AG08395 (cell line): ENCODE data around the gene NR2C2.

Experiments used
- DNase-seq: peaks from one replicate; pipeline ENCODE4 v3.0.0; 2012; ENCODE audit warnings: mixed read lengths, low spot score

The NR2C2 gene

DNA sequence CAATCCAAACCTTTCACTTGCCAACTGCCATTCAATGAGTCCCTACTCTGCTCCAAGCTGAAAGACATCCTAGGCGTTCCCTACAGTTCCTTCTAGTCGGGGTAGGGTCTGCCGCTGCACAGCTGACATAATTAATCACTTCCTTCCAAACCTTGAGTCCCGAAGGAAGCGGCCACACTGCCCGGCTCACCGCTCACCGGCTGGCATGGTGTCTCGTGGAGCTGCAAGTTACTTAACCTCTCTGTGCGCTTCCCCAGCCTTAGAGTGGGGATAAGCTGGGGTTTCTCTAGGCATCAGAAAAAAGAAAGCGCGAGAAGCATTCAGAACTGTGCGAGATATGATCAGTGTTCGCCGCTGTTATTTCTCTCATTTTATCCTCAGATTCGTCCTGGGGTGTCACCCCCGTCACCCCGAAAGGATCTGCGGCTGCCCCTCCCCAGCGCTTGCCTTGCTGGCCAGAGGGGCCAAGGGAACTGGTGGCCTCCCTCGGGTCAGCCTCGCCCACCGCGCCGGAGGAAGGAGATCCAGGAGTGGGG, 117.0 kb downstream of the NR2C2 start:
- peak; percentile 45 for DNase-seq

DNA sequence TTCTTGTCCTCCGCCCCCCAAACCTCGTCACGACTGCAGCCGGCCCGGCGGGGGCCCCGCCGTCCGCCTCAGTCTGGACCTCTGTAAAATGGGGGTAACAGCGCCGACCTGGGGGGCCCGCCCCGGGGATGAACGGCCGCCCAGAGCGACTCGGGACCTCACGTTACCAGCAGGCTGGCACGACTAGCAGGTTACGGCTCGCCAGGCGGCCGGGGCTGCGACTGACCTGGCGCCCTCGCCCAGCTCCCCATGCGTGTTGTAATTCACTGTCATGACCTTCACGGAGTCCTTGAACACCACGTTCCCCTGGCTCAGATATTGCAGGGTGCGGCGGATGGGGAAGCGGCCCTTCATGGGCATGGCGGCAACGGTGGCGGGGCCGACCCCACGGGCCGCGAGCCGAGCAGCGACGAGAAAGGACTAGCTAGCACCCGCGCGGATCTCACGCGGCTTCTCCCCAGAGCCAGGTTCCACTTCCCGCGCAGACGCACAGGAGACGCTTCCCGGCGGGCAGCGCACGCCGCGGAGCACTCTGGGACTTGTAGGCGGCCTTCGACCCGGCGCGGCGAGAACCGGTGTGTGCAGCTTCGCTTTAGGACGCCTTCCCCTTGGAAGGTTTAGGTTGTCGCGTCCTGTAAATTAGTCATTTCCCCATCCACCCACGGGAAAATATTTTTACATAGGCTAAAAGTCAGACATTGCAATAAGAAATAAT, 117.6 kb downstream of the NR2C2 start, which contains the start of gene MRPS25:
Gene MRPS25 (minus strand): TSS at position 481 of the 715 bp plus-strand sequence. CDS start 121 bp downstream, at position 360.
- peak; percentile 98 for DNase-seq

DNA sequence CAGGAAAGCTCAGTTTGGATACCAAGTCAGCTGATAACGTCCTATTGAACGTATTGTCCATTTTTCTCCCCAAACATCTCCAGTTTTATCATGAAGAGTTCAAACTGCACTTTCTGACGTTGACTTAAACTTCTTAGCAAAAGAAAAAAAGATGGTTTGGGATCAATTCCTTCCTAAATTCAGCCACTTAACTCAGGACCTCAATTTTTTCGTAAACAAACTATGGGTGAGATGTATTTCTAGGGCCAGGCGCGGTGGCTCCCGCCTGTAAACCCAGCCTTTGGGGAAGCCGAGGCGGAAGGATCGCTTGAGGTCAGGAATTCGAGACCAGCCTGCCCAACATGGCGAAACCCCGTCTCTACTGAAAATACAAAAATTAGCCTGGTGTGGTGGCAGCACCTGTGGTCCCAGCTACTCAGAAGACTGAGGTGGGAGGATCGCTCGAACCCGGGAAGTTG, 118.2 kb downstream of the NR2C2 start:
- DNase-seq: no peak

DNA sequence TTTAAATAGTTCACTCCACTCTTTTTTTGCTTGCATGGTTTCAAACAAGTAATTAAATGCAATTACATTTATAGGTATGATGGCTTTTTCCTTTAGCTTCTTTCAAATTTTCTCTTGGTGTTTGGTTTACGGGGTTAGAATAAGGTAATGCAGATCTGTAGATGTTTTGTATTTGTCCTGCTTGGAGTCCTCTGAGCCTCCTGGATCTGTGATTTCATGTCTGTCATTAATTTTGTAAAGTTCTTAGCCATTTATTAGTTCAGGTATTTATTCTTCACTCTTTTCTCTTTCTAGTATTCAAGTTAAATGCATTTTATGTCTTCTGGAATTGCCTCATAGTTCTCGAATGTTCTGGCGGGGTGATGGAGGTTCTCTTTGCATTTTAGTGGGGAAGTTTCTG, 119.1 kb downstream of the NR2C2 start:
- DNase-seq: no peak

DNA sequence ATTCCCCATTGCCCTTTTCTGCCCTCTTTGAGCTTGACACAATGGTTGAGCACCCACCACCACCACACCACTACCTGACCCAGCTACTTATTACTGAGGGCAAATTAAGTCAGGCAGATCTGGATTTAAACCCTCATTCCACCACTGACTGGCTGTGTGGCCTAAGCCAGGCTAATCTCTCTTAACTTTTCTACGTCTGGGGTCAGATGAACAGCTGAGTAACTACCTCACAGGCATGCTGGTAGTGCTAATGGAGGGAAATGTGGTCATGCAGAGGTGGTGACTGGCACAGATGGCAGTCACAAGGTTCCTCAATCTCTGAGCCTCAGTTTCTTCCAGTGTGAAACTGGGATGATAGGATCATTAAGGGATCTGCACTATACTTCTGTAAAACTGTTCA, 122.1 kb downstream of the NR2C2 start:
- no peak for DNase-seq

DNA sequence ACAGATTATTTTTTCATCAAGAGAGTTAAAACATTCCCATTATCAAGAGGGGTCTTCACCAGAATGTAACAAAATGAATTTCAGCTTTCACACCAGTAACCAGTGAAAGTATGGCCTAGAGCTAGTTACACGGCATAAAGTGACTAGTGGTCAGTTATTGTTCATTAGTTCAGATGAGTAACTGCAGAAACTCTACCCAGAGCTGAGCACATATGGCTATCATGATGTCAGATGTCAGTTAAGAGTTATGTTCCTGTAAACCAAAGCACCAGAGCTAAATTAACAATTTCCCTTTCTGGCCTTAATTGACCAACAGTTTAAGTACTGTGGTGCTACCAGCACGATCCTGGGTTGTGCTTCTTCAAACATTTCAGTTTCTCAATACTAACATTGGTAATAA, 124.3 kb downstream of the NR2C2 start:
- DNase-seq: no peak

DNA sequence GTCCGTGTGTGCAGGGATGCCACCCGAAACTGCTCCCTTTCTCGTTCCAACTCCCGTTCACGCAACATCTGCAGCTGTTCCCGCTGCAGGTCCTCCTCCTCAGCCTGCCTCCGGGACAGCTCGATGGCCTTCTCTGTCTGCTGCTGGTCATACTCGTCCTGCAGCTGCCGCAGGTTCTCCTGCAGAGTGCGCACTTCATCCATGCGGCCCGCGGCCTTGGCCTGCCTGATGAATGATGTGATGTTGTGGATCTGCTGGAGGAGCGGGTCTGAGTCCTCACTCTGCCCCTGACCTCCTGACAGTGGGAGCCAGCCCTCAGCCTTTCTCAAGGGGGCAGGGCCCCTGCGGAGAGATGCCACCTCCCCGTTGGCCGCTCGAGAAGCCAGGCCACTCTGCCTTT, 127.1 kb downstream of the NR2C2 start:
- DNase-seq: no peak

DNA sequence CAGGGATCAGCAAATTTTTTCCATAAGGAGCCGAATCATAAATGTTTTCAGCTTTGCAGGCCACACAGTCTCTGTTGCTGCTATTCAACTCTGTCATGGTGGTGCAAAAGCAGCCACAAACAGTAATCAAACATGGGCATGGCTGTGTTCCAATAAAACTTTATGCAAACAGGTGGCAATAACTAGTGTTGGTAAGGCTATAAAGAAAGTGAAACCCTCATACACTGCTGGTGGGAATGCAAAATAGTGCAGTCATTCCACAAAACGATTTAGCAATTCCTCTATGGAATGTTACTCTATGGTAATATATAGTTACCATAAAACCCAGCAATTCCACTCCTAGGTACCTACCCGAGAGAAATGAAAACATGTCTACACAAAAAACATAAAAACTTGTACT, 131.7 kb downstream of the NR2C2 start:
- no peak for DNase-seq

DNA sequence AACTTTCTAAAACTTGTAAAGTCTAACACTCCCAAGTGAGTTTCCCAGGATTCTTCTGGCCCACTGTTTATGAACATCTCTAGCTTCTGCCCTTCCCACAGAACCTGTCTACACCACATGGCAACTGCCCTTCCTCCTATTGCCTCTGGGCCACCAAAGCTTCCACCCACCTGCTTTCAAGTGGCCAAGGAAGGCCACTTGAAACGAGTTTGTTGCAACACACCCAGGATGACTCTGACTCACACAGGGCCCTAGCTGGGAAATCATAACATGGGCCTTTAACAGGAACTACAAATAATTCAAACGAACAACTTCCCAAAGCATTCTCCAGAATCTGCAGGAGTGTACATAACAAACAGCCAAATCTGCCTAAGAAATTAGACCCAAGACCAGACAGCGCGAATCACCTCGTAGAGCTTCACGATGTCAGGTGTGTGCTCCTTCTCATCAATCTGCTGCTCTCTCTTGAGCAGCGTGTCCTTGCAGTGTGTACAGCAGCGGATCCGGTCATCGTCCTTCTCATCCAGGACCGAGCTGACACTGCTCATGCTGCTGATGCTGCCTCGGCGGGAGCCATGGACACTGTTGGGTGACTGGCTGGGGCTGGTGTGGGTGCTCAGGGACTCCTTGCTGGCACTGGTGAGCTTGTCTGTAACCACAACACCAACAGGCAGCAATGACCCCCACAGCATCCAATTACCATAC, 134.7 kb downstream of the NR2C2 start:
- DNase-seq: no peak

DNA sequence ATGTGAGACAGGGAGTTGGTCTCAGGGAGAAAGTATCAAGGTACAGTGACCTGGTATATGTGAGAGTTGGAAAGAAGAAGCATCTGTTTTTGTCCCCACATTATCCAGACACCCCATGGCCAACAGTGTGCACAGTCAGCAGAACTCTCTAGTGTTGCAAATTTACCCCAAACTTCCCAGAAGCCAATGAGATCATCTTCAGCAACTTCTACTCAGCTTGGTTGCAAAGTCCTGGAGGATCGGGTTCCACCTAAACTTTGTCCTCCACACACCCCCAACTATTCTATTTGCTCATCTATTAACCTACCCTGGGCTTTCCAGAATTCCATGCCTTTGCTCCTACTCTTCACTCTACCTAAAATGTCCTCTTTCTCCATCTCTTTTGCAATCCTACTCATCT, 135.9 kb downstream of the NR2C2 start:
- DNase-seq: no peak

DNA sequence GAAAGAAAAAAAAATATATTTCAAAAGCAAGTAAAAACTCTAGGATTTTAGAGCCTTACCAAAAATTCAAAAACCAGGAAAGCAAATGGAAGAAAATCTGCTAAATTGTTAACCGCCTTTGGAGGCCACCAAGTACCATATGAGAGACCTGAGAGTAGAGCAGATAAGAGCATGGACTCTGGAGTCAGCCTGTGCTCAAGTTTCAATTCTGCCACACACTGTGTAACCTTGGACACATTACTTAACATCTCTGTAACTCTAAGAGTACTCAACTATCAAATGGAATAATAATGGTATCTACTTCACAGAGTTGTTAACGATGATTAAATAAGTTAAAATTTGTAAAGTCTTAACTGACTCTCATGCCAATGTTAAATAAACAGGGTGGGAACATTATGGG, 138.9 kb downstream of the NR2C2 start:
- DNase-seq: no peak

DNA sequence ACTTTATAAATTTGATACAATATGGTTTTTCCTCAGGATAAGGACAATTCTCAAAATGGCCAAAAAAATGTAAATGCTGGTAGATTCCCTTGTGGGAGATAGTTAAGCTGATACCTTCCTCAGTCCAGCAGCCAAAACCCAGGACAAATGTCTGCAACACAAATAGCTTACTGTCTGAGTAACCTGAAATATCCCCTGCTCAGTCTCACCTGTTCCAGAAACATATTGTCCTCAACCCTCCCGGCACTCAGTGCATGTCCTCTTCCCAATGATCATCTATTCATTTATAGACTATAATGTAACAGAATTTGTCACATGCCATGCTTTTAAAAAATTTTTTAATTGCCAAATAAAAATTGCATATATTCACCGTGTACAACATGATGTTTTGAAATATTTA, 139.3 kb downstream of the NR2C2 start:
- DNase-seq: no peak

DNA sequence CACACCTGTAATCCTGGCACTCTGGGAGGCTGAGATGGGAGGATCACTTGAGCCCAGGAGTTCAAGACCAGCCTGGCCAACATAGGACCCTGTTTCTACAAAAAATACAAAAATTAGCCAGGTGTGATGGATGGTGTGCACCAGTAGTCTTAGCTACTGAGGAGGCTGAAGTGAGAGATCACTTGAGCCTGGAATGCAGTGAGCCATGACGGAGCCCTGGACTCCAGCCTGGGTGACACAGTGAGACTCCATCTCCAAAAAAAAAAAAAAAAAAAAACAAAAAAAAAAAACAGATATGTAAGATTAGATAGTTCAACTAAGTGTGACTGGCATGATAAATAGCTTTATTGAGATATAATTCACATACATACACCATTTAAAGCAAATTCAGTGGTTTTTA, 141.8 kb downstream of the NR2C2 start:
- no peak for DNase-seq

DNA sequence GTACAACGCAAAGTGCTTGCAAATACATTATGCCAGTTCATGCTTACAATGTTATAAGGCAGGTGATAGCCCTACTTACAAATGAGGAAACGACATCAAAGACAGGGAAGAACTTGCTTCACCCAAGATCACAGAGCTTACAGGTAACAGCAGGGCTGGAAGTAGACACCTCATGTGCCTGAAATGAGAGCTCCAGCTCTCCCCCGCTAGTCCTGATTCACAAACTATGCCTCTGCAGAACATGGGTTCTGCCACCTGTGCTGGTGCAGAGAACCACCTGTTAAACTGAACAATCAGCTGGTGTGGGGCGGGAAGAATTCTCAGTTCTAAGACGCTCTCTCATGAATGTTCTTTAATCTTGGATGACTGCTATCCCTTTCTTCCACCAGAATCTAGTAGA, 144.2 kb downstream of the NR2C2 start:
- no peak for DNase-seq

DNA sequence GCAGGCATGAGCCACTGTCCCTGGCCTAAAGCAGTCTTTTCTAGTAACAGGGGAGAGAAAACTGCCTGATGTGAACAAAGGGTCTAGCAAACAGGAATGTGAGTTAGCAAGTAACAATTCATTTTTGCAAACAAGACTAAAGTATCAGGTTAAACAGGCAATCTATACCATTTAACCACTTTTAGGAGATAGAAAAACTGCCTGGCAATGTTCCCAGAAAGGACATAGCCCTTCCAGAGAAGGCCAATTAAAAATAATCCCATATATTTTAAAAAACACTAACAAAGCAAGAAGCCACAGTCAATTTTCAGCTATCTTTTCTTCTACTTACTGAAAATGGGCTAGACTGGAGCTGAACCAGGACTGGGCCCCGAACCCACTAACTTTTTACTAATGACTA, 145.3 kb downstream of the NR2C2 start:
- no peak for DNase-seq

DNA sequence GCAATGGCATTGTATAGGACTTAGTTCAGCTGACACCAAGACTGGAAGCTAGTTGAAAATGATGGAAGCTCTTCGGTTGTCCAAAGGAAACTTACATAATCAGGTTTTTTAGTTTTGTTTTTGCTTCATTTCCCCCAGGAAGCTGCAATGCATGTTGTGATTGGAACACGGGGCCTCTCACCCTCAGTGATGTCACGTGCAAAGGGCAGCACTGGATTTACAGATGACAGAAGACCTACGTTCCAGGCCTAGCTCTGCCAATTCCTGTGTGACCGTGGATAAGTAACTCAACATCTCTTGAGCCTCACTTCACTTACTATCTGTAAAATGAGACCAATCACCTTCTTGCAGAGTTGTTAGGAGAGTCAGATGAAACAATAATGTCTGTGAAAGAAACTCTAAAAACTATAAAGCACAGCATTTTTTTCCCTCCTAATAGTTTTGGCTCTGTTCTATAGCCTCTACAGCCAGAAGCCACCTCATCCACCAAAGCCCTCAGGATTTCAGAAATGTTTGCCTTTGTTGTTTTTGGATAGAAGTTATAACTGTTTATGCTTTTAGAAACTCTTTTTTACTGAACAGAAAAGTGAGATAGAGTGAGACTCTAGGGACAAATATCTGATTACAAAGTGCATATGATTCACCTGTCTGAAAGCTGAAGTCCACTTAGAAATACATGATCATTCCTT, 146.9 kb downstream of the NR2C2 start:
- DNase-seq: no peak

DNA sequence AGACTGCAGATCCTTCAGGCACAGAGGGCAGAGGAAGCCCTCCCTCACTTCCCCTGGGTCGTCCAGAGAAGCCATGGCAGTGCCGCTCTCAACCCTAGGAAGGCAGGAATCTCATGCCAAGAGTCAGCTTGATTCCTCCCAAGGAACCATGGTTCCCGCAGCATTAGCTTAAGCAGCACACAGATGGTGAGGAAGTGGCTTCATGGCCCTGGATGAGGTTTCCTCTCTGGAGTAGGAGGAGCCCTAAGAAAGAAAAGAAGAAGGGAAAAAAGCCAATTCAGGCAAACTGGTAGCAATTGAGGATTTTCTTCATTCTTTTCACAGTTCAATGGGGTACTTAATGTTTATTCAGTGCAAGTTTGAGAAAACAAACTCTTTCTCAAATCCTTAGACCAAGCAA, 148.7 kb downstream of the NR2C2 start:
- DNase-seq: no peak

DNA sequence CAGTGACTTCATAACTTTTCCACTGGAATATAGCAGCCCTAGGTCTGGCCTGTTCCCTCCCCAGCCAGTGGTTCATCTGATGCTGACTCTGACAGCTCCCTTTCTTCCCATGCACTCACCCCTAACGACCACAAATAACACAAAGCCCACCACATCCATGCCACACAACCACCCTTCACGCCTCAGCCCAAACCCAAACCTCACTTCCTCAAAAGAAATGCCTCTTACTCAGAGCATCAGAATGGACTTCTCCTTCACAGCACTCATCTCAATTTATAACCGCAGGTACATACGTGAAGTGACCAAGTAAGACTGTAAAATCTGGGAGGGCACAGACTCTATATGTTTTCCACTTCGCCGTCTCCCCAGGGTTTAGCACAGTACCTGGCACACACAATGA, 150.5 kb downstream of the NR2C2 start:
- DNase-seq: no peak
